Lower leg skin (tissue), 4 donors: ENCODE measurements around the gene THSD4. TPM values are rescaled to one million over a fixed set of nuclear protein-coding genes. Genes with fewer than 3 reads are reported as not detected.
A peak's percentile ranks its signal among the peaks of the same experiment; 100 is the strongest.

ENCODE experiments used
- DNase-seq, 2 donors: peaks; one replicate each; pipeline ENCODE4 v3.0.0-alpha.2; 2019; ENCODE audit warnings: low spot score in 2 of 2
- H3K4me3 ChIP-seq: fragments of 200-600 bp; sonication (generic); 2 replicates; pipeline ENCODE4 v1.5.1; 2017; ENCODE audit warnings: mild to moderate bottlenecking, low read depth; ENCODE audit not compliant: poor library complexity, severe bottlenecking
- CTCF ChIP-seq, 3 donors: fragments of 450-650 bp; IDR thresholded peaks; one replicate each; pipeline ENCODE4 v1.5.1; 2016; ENCODE audit warnings: antibody characterized with exemption in 3 of 3, mild to moderate bottlenecking in 3 of 3, moderate library complexity in 2 of 3
- POLR2A ChIP-seq, 2 donors: fragments of 450-650 bp; IDR thresholded peaks; one replicate each; pipeline ENCODE4 v1.6.1; 2016 to 2017; ENCODE audit warnings: antibody characterized with exemption in 2 of 2, mild to moderate bottlenecking in 1 of 2, moderate library complexity in 1 of 2
- WGBS, 2 donors: methylation state at CpG; one replicate each; pipeline ENCODE4 v1.1.5; 2018; 5-methylcytosine and 5-hydroxymethylcytosine counted together
- intact Hi-C: fragments of 100-400 bp; cut with DNase I; formaldehyde crosslinking; loops from one replicate; pipeline ENCODE4 v1.15.0; 2023; ENCODE audit warnings: low total_unique reads
- total RNA-seq, 4 donors: library from RNA; depleted of rRNA; stranded (reverse); fragments of >200 nt; gene quantifications; one replicate each; pipeline ENCODE4 v1.1.0, GENCODE V29; 2016

THSD4 gene
- total RNA-seq, 4 donors from 2014 or later, result 9.3 to 39.2 (median 32.8) TPM

- no peak for TF ChIP-seq CTCF (IDR thresholded peaks at IDR 0.05)
- no peak for TF ChIP-seq POLR2A (IDR thresholded peaks at IDR 0.05)
- H3K4me3 ChIP-seq, result no peak overlapping the region
- WGBS, 2 donors, result 86 to 91% methylated on average over 7 of the region's 7 CpGs
- no peak for DNase-seq
- intact Hi-C loops, result no loop called here
Measured at GRCh38 chr15:71092056-71092600, 23.1 kb upstream of the THSD4 start.

- intact Hi-C loops, result no loop called here
- TF ChIP-seq POLR2A (IDR thresholded peaks at IDR 0.05), result no peak
- TF ChIP-seq CTCF (IDR thresholded peaks at IDR 0.05), result no peak
- peak in 1 of 2 donors; percentile 31 for DNase-seq
- no peak overlapping the region for H3K4me3 ChIP-seq
- 32 to 33% methylated on average over 11 of the region's 11 CpGs for WGBS, 2 donors
Measured at GRCh38 chr15:71093054-71094024, 21.9 kb upstream of the THSD4 start.

GRCh38 chr15:71094137-71094536, 21.1 kb upstream of the THSD4 start:
- intact Hi-C loops, result no loop called here
- no peak for DNase-seq
- WGBS, 2 donors, result 82 to 88% methylated on average over 2 of the region's 2 CpGs
- no peak overlapping the region for H3K4me3 ChIP-seq
- TF ChIP-seq POLR2A (IDR thresholded peaks at IDR 0.05) (no peak), CTCF (IDR thresholded peaks at IDR 0.05) (no peak)

GRCh38 chr15:71096676-71097075, 18.6 kb upstream of the THSD4 start:
- intact Hi-C loops, result no loop called here
- TF ChIP-seq POLR2A (IDR thresholded peaks at IDR 0.05) (no peak), CTCF (IDR thresholded peaks at IDR 0.05) (no peak)
- 27 to 39% methylated on average over 3 of the region's 3 CpGs for WGBS, 2 donors
- no peak overlapping the region for H3K4me3 ChIP-seq
- no peak for DNase-seq

- WGBS, 2 donors, result 97% methylated on average over 4 of the region's 4 CpGs
- no peak overlapping the region for H3K4me3 ChIP-seq
- no peak for DNase-seq
- intact Hi-C loops, result no loop called here
- no peak for TF ChIP-seq CTCF (IDR thresholded peaks at IDR 0.05)
- TF ChIP-seq POLR2A (IDR thresholded peaks at IDR 0.05), result no peak
Measured at GRCh38 chr15:71097890-71098289, 17.4 kb upstream of the THSD4 start.
